Liver (tissue), 9 donors: ENCODE results near the gene CXCL6. TPM values are rescaled to one million over a fixed set of nuclear protein-coding genes. Genes with fewer than 3 reads are reported as not detected.

ENCODE experiments used
- DNase-seq: peaks from one replicate; pipeline ENCODE4 v3.0.0-alpha.2; 2017; ENCODE audit warnings: low spot score
- H3K27ac ChIP-seq, 2 donors: one replicate each; pipeline ENCODE4 v1.7.0; 2013; ENCODE audit warnings: inconsistent platforms in 2 of 2, low read length in 2 of 2, control low read depth in 1 of 2, low read depth in 1 of 2, mild to moderate bottlenecking in 1 of 2
- H3K27me3 ChIP-seq, 4 donors: one replicate each; pipeline versions ENCODE4 v1.6.1 to v1.7.0; 2013; ENCODE audit warnings: low read length in 3 of 4, inconsistent platforms in 1 of 4, mild to moderate bottlenecking in 1 of 4, moderate library complexity in 1 of 4; ENCODE audit not compliant: control insufficient read depth in 4 of 4, insufficient read depth in 4 of 4
- H3K36me3 ChIP-seq, 4 donors: one replicate each; pipeline versions ENCODE4 v1.6.1 to v1.7.0; 2013; ENCODE audit warnings: low read length in 3 of 4, mild to moderate bottlenecking in 3 of 4, low read depth in 1 of 4, moderate library complexity in 1 of 4; ENCODE audit not compliant: control insufficient read depth in 4 of 4, insufficient read depth in 3 of 4
- H3K4me1 ChIP-seq, 4 donors: one replicate each; pipeline versions ENCODE4 v1.6.1 to v1.7.0; 2013; ENCODE audit warnings: low read length in 3 of 4, mild to moderate bottlenecking in 3 of 4, moderate library complexity in 1 of 4; ENCODE audit not compliant: control insufficient read depth in 4 of 4, insufficient read depth in 4 of 4
- H3K4me3 ChIP-seq, 3 donors: one replicate each; pipeline versions ENCODE4 v1.6.1 to v1.7.0; 2013; ENCODE audit warnings: low read length in 3 of 3, control low read depth in 1 of 3, low read depth in 1 of 3, mild to moderate bottlenecking in 1 of 3
- H3K9ac ChIP-seq, 2 donors: one replicate each; pipeline ENCODE4 v1.7.0; 2013; ENCODE audit warnings: low read length in 2 of 2, mild to moderate bottlenecking in 2 of 2, moderate library complexity in 2 of 2, control low read depth in 1 of 2, low read depth in 1 of 2
- H3K9me3 ChIP-seq, 4 donors: one replicate each; pipeline versions ENCODE4 v1.6.1 to v1.7.0; 2013; ENCODE audit warnings: low read length in 3 of 4; ENCODE audit not compliant: control insufficient read depth in 4 of 4
- ATF3 ChIP-seq: IDR thresholded peaks from 2 replicates; pipeline ENCODE4 v1.6.1; 2016; ENCODE audit warnings: antibody characterized with exemption
- CTCF ChIP-seq: fragments of 150-350 bp; IDR thresholded peaks from 2 replicates; pipeline ENCODE4 v1.5.1; 2017; ENCODE audit warnings: improper control_type of control experiment, low read depth, low read length; ENCODE audit not compliant: missing input control
- EGR1 ChIP-seq, 2 donors: IDR thresholded peaks; 2 replicates each; pipeline ENCODE4 v1.6.1; 2016 to 2018; ENCODE audit warnings: antibody characterized with exemption in 2 of 2, low read depth in 2 of 2
- FOXA1 ChIP-seq: IDR thresholded peaks from 2 replicates; pipeline ENCODE4 v1.6.1; 2016; ENCODE audit warnings: antibody characterized with exemption
- FOXA2 ChIP-seq: IDR thresholded peaks from 2 replicates; pipeline ENCODE4 v1.6.1; 2016; ENCODE audit warnings: antibody characterized with exemption
- GABPA ChIP-seq, 2 donors: IDR thresholded peaks in 1 of 2; conservative IDR thresholded peaks in 1 of 2; 2 replicates each; pipeline ENCODE4 v1.6.1; 2016; ENCODE audit warnings: antibody characterized with exemption in 2 of 2, mild to moderate bottlenecking in 1 of 2, moderate library complexity in 1 of 2
- HNF4A ChIP-seq, 2 donors: conservative IDR thresholded peaks; 2 replicates each; pipeline ENCODE4 v1.6.1; 2016; ENCODE audit warnings: antibody characterized with exemption in 2 of 2, mild to moderate bottlenecking in 2 of 2
- HNF4G ChIP-seq: IDR thresholded peaks from 2 replicates; pipeline ENCODE4 v1.6.1; 2016; ENCODE audit warnings: antibody characterized with exemption
- JUND ChIP-seq, 2 donors: IDR thresholded peaks; 2 replicates each; pipeline ENCODE4 v1.6.1; 2016; ENCODE audit warnings: antibody characterized with exemption in 2 of 2
- MAX ChIP-seq: IDR thresholded peaks from 2 replicates; pipeline ENCODE4 v1.6.1; 2016; ENCODE audit warnings: antibody characterized with exemption
- NR2F2 ChIP-seq: IDR thresholded peaks from 2 replicates; pipeline ENCODE4 v1.6.1; 2016; ENCODE audit warnings: antibody characterized with exemption
- RAD21 ChIP-seq, 2 donors: IDR thresholded peaks; 2 replicates each; pipeline ENCODE4 v1.6.1; 2016; ENCODE audit warnings: antibody characterized with exemption in 2 of 2, mild to moderate bottlenecking in 2 of 2
- REST ChIP-seq: IDR thresholded peaks from 2 replicates; pipeline ENCODE4 v1.6.1; 2016; ENCODE audit warnings: antibody characterized with exemption, mild to moderate bottlenecking
- RXRA ChIP-seq, 2 donors: IDR thresholded peaks; 2 replicates each; pipeline ENCODE4 v1.6.1; 2017 to 2018; ENCODE audit warnings: antibody characterized with exemption in 2 of 2, mild to moderate bottlenecking in 1 of 2
- SP1 ChIP-seq: IDR thresholded peaks from 2 replicates; pipeline ENCODE4 v1.6.1; 2018; ENCODE audit warnings: antibody characterized with exemption, mild to moderate bottlenecking
- TAF1 ChIP-seq: conservative IDR thresholded peaks from 2 replicates; pipeline ENCODE4 v1.6.1; 2016; ENCODE audit warnings: antibody characterized with exemption, mild to moderate bottlenecking
- YY1 ChIP-seq: IDR thresholded peaks from 2 replicates; pipeline ENCODE4 v1.6.1; 2016; ENCODE audit warnings: antibody characterized with exemption, mild to moderate bottlenecking
- ZBTB33 ChIP-seq: IDR thresholded peaks from 2 replicates; pipeline ENCODE4 v1.6.1; 2016; ENCODE audit warnings: antibody characterized with exemption
- WGBS: extraction: QIAGEN DNeasy Blood & Tissue Kit; methylation state at CpG from one replicate; pipeline ENCODE4 v1.1.7; 2013; 5-methylcytosine and 5-hydroxymethylcytosine counted together
- polyA plus RNA-seq, 2 donors: library from polyadenylated mRNA; stranded (reverse) in 1 of 2; unstranded in 1 of 2; fragments of 200-250 nt in 1 of 2; fragments of >200 nt in 1 of 2; fragmentation: Nextera tagmentation in 1 of 2; extraction: Ambion mirVana in 1 of 2; gene quantifications; one replicate each; pipeline versions ENCODE4 v1.2.1 to v1.2.3, GENCODE V29; 2013 to 2015
- total RNA-seq, 2 donors: library from RNA; depleted of rRNA; stranded (reverse); fragments of >200 nt; gene quantifications; one replicate each; pipeline ENCODE4 v1.2.3, GENCODE V29; 2014
- donor health status: healthy.
- donor health status: healthy.
- donor health status: healthy.
- donor health status: healthy.
- donor health status: healthy.

Gene CXCL6
- total and polyA plus RNA-seq, 4 donors: 0.19 to 5.5 (median 3.2) TPM

- peaks cover 0 to 3% (median 0%) of the 10 kb centered on the region in 4 donors for H3K4me1 ChIP-seq
- 86% methylated on average over 1 of the region's 1 CpG for WGBS
- peaks cover 0 to 4% (median 0%) of the 10 kb centered on the region in 4 donors for H3K27me3 ChIP-seq
These were observed 25.8 kb downstream of the CXCL6 start for GRCh38 chr4:73862322-73862721.

DNA sequence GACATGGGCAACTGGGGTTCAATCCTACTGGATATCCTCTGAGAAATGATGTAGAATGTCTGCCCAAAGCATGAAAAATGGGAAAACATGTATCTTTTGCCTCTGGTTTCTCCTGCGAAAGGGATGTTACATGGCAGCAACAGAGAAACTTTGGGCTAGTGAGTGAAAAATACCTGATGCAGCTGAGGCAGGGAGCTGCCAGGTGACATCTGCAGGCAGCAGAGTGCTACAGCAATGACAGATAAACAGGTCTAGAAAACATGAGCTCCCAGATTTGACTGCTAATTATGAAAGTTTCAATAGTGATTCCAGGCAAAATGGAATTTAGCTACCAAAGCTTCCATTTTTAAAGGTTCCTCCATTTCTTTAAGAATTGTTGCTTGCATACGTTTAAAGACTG, 27.9 kb downstream of the CXCL6 start:
- Histone ChIP-seq H3K27me3 (peaks cover 0 to 4% (median 0%) of the 10 kb centered on the region in 4 donors), H3K9me3 (no peaks in the 10 kb centered on the region), H3K4me3 (no peak overlapping the region), H3K27ac (no peak overlapping the region), H3K36me3 (no peaks in the 10 kb centered on the region), H3K9ac (no peak overlapping the region), H3K4me1 (peaks cover 0 to 10% (median under 1%) of the 10 kb centered on the region in 4 donors)
- DNase-seq: no peak
- WGBS: 53% methylated on average over 2 of the region's 2 CpGs
- TF ChIP-seq HNF4G (no peak), ZBTB33 (no peak), FOXA1 (no peak), SP1 (no peak), HNF4A (conservative IDR thresholded peaks at IDR 0.05) (no peak), FOXA2 (no peak), RXRA (IDR thresholded peaks at IDR 0.05) (no peak), MAX (no peak), RAD21 (IDR thresholded peaks at IDR 0.05) (peak; percentile 80 to 82), YY1 (no peak), TAF1 (no peak), ATF3 (no peak), CTCF (peak; percentile 66), GABPA (IDR thresholded peaks at IDR 0.05 in 1 of 2, conservative IDR thresholded peaks at IDR 0.05 in 1 of 2) (no peak), JUND (IDR thresholded peaks at IDR 0.05) (no peak), REST (no peak), NR2F2 (no peak), EGR1 (IDR thresholded peaks at IDR 0.05; ENCODE audit: low read depth in 2 of 2) (no peak)

More at GRCh38 chr4:73862322-73862721, 25.8 kb downstream of the CXCL6 start:
- H3K9me3 ChIP-seq: peaks cover 0 to 2% (median 0%) of the 10 kb centered on the region in 4 donors
- TF ChIP-seq TAF1: no peak
- no peak overlapping the region for H3K4me3 ChIP-seq
- no peak overlapping the region for H3K9ac ChIP-seq
- no peak for DNase-seq
- H3K36me3 ChIP-seq: no peaks in the 10 kb centered on the region
- H3K27ac ChIP-seq: no peak overlapping the region
